Kidney (tissue), 14 donors: ENCODE results near the gene LCLAT1. TPM values are rescaled to one million over a fixed set of nuclear protein-coding genes. Genes with fewer than 3 reads are reported as not detected.
"Not testable (repeated sequence)": the region's sequence is repeated elsewhere in the genome, so short reads cannot be mapped to it uniquely, and the experiment has no call there.

Source experiments
- DNase-seq, 5 donors: peaks; one replicate each; pipeline ENCODE4 v3.0.0-alpha.2; 2013 to 2020
- FAIRE-seq: peaks from 2 replicates; lab custom pipeline; 2012; peaks lifted over from hg19 to GRCh38; lab: Jason Lieb, UNC
- H3K27ac ChIP-seq, 2 donors: one replicate each; pipeline ENCODE4 v1.7.0; 2013; ENCODE audit warnings: low read depth in 2 of 2, low read length in 2 of 2, inconsistent platforms in 1 of 2
- H3K27me3 ChIP-seq: one replicate; pipeline ENCODE4 v1.7.1; 2013; ENCODE audit warnings: low read length, inconsistent platforms; ENCODE audit not compliant: control insufficient read depth, insufficient read depth
- H3K36me3 ChIP-seq, 3 donors: one replicate each; pipeline versions ENCODE4 v1.7.0 to v1.7.1; 2013; ENCODE audit warnings: low read length in 3 of 3, control low read depth in 1 of 3, inconsistent platforms in 1 of 3; ENCODE audit not compliant: insufficient read depth in 3 of 3, control insufficient read depth in 2 of 3
- H3K4me1 ChIP-seq, 3 donors: one replicate each; pipeline versions ENCODE4 v1.7.0 to v1.7.1; 2013; ENCODE audit warnings: low read length in 3 of 3, inconsistent platforms in 1 of 3, low read depth in 1 of 3; ENCODE audit not compliant: control insufficient read depth in 2 of 3, insufficient read depth in 2 of 3
- H3K4me3 ChIP-seq, 3 donors: one replicate each; pipeline versions ENCODE4 v1.7.0 to v1.8.1; 2013; ENCODE audit warnings: low read length in 3 of 3, control low read depth in 1 of 3, inconsistent platforms in 1 of 3
- H3K9ac ChIP-seq, 3 donors: one replicate each; pipeline versions ENCODE4 v1.7.0 to v1.7.1; 2013; ENCODE audit warnings: low read length in 3 of 3, control low read depth in 1 of 3, inconsistent platforms in 1 of 3
- H3K9me3 ChIP-seq, 3 donors: one replicate each; pipeline versions ENCODE4 v1.7.0 to v1.7.1; 2013; ENCODE audit warnings: low read length in 3 of 3, control low read depth in 1 of 3, inconsistent platforms in 1 of 3; ENCODE audit not compliant: control insufficient read depth in 2 of 3, insufficient read depth in 1 of 3
- intact Hi-C: fragments of 100-400 bp; cut with DNase I; formaldehyde crosslinking; loops from one replicate; pipeline ENCODE4 v1.11.1; 2022
- polyA plus RNA-seq: library from polyadenylated mRNA; stranded (reverse); fragments of 350-450 nt; fragmentation: Illumina TruSeq; extraction: RNeasy Lipid Tissue Mini Kit (QIAGEN cat#74804); gene quantifications from one replicate; pipeline ENCODE4 v1.2.3, GENCODE V29; 2014; ENCODE audit warnings: low read depth, low replicate concordance; ENCODE audit not compliant: insufficient read depth
- total RNA-seq: library from RNA; stranded (reverse); fragmentation: NEBNext Ultra II Directional; extraction: Animal tissue kit (Norgen Biotek cat#: 25700); gene quantifications from one replicate; pipeline ENCODE4 v1.2.1, GENCODE V29; 2021
- TF ChIP-seq, protein P1 (sequence below): IDR thresholded peaks from 3 replicates; pipeline ENCODE4 v1.5.1; 2012; ENCODE audit warnings: mild to moderate bottlenecking, moderate library complexity, borderline replicate concordance; ENCODE audit not compliant: insufficient read depth; ENCODE audit errors: extremely low read depth
- donor health status: control.
- donor health status: control.
- donor health status: control.
- donor health status: control.
- donor health status: control.
- donor health status: DM: yes; HTN: yes; CAD: no.
- donor health status: Normal renal cell carcinoma (clear cell type).

The LCLAT1 gene
- total and polyA plus RNA-seq, 2 donors from 2014 or later = 5.6 to 19.4 TPM

DNA sequence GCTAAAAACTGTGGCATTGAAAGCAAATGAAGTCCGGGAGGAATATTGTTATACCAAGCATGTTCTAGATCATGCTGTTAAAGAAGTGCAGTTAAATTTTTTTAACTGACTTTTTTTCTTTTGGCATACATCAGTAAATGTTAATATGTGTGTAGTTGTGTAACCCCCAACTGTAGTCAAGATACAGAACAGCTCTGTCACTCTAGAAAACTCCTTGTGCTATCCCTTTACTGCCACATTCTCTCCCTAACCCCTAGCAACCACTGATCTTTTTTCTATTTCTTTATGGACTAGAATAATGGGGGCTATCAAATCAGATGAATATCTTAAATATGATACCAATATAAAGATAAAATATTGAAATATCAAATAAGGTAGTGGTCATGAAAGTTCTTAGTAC lies 46.4 kb downstream of the LCLAT1 start:
- H3K9ac ChIP-seq = no peak overlapping the region
- H3K27ac ChIP-seq = no peak overlapping the region
- H3K27me3 ChIP-seq = no peaks in the 10 kb centered on the region
- TF ChIP-seq, protein P1, sequence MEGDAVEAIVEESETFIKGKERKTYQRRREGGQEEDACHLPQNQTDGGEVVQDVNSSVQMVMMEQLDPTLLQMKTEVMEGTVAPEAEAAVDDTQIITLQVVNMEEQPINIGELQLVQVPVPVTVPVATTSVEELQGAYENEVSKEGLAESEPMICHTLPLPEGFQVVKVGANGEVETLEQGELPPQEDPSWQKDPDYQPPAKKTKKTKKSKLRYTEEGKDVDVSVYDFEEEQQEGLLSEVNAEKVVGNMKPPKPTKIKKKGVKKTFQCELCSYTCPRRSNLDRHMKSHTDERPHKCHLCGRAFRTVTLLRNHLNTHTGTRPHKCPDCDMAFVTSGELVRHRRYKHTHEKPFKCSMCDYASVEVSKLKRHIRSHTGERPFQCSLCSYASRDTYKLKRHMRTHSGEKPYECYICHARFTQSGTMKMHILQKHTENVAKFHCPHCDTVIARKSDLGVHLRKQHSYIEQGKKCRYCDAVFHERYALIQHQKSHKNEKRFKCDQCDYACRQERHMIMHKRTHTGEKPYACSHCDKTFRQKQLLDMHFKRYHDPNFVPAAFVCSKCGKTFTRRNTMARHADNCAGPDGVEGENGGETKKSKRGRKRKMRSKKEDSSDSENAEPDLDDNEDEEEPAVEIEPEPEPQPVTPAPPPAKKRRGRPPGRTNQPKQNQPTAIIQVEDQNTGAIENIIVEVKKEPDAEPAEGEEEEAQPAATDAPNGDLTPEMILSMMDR = no peak
- FAIRE-seq (no peak), DNase-seq (no peak)
- H3K9me3 ChIP-seq = peaks cover 0 to 7% (median 0%) of the 10 kb centered on the region in 3 donors
- no peaks in the 10 kb centered on the region for H3K36me3 ChIP-seq
- H3K4me1 ChIP-seq = peaks cover 3 to 27% (median 5%) of the 10 kb centered on the region in 3 donors
- intact Hi-C loops = no loop called here
- H3K4me3 ChIP-seq = no peak overlapping the region

- H3K4me3 ChIP-seq, H3K27ac ChIP-seq, H3K9ac ChIP-seq, intact Hi-C loops, H3K36me3 ChIP-seq, DNase-seq, H3K27me3 ChIP-seq, FAIRE-seq: not testable (repeated sequence)
- Histone ChIP-seq H3K4me1 (peaks cover 2 to 21% (median 5%) of the 10 kb centered on the region in 3 donors), H3K9me3 (peaks cover 0 to 15% (median 0%) of the 10 kb centered on the region in 3 donors)
Measured at GRCh38 chr2:30495896-30496295, 48.9 kb downstream of the LCLAT1 start.

- no peak overlapping the region for H3K9ac ChIP-seq
- TF ChIP-seq, protein P1 = no peak
- no peaks in the 10 kb centered on the region for H3K27me3 ChIP-seq
- peaks cover 0 to 17% (median 0%) of the 10 kb centered on the region in 3 donors for H3K9me3 ChIP-seq
- peak in 1 of 5 donors; percentile 70 for DNase-seq
- H3K36me3 ChIP-seq = no peaks in the 10 kb centered on the region
- H3K4me3 ChIP-seq = no peak overlapping the region
- H3K4me1 ChIP-seq = peaks cover 0 to 13% (median 0%) of the 10 kb centered on the region in 3 donors
- FAIRE-seq = peak; percentile 23
- no peak overlapping the region for H3K27ac ChIP-seq
- intact Hi-C loops = no loop called here
Measured at GRCh38 chr2:30499681-30500080, 52.6 kb downstream of the LCLAT1 start.

- no peak overlapping the region for H3K9ac ChIP-seq
- DNase-seq = no peak
- peaks cover 0 to 16% (median 0%) of the 10 kb centered on the region in 3 donors for H3K4me1 ChIP-seq
- intact Hi-C loops = no loop called here
- TF ChIP-seq, protein P1 = no peak
- no peak overlapping the region for H3K27ac ChIP-seq
- no peaks in the 10 kb centered on the region for H3K27me3 ChIP-seq
- no peak overlapping the region for H3K4me3 ChIP-seq
- FAIRE-seq = no peak
- peaks cover 0 to 17% (median 0%) of the 10 kb centered on the region in 3 donors for H3K9me3 ChIP-seq
- no peaks in the 10 kb centered on the region for H3K36me3 ChIP-seq
Measured at GRCh38 chr2:30500699-30501098, 53.7 kb downstream of the LCLAT1 start.
